Activated CD4-positive, alpha-beta T cell treated with anti-CD3 and anti-CD28 coated beads, Interleukin-2, amount 10 ng/mL, durations not matched to agents 24 days and 14 days (primary cell): ENCODE data around the gene WDR33. TPM values are rescaled to one million over a fixed set of nuclear protein-coding genes. Genes with fewer than 3 reads are reported as not detected.
"Not testable (repeated sequence)": the region's sequence is repeated elsewhere in the genome, so short reads cannot be mapped to it uniquely, and the experiment has no call there.

Experiments used
- DNase-seq: peaks from one replicate; pipeline ENCODE4 v3.0.0; 2022
- H3K27ac Mint-ChIP-seq: one replicate; pipeline ENCODE4 v1.8.0; 2022; ENCODE audit warnings: mild to moderate bottlenecking, mixed read lengths
- H3K27me3 Mint-ChIP-seq: one replicate; pipeline ENCODE4 v1.8.0; 2022; ENCODE audit warnings: mixed read lengths
- H3K36me3 Mint-ChIP-seq: one replicate; pipeline ENCODE4 v1.8.0; 2022; ENCODE audit warnings: low read depth, mild to moderate bottlenecking, mixed read lengths
- H3K4me1 Mint-ChIP-seq: one replicate; pipeline ENCODE4 v1.8.0; 2021; ENCODE audit warnings: mixed read lengths
- H3K4me3 Mint-ChIP-seq: one replicate; pipeline ENCODE4 v1.8.0; 2022; ENCODE audit warnings: mild to moderate bottlenecking, moderate library complexity, mixed read lengths
- H3K9me3 Mint-ChIP-seq: one replicate; pipeline ENCODE4 v1.8.0; 2021; ENCODE audit warnings: mixed read lengths
- intact Hi-C: fragments of 100-400 bp; cut with micrococcal nuclease; formaldehyde crosslinking; loops from one replicate; pipeline ENCODE4 v1.15.1; 2023
- total RNA-seq: library from RNA; stranded (reverse); gene quantifications from 2 replicates; pipeline ENCODE4 v1.2.3, GENCODE V29; 2022

Gene WDR33
- total RNA-seq, 1 donor from 2014 or later, result 79.5 TPM

GRCh38 chr2:127768775-127769479 is 42.0 kb downstream of the WDR33 start:
- Mint-ChIP-seq H3K9me3 (no peaks in the 10 kb centered on the region), H3K27ac (peak overlapping the region; percentile 52), H3K36me3 (peaks cover 40% of the 10 kb centered on the region), H3K4me3 (no peak overlapping the region), H3K4me1 (peaks cover 17% of the 10 kb centered on the region), H3K27me3 (no peaks in the 10 kb centered on the region)
- peak; percentile 48 for DNase-seq
- intact Hi-C loops, result no loop called here

- Mint-ChIP-seq H3K9me3 (no peaks in the 10 kb centered on the region), H3K4me3 (no peak overlapping the region), H3K27me3 (no peaks in the 10 kb centered on the region), H3K4me1 (peaks cover 13% of the 10 kb centered on the region), H3K36me3 (peaks cover 61% of the 10 kb centered on the region), H3K27ac (peak overlapping the region; percentile 32)
- no peak for DNase-seq
- intact Hi-C loops, result no loop called here
Observed at GRCh38 chr2:127763776-127764175, 47.2 kb downstream of the WDR33 start.

GRCh38 chr2:127762846-127763245 is 48.1 kb downstream of the WDR33 start:
- intact Hi-C loops, result no loop called here
- Mint-ChIP-seq H3K9me3 (no peaks in the 10 kb centered on the region), H3K4me1 (peaks cover 13% of the 10 kb centered on the region), H3K36me3 (peaks cover 64% of the 10 kb centered on the region), H3K4me3 (no peak overlapping the region), H3K27ac (no peak overlapping the region), H3K27me3 (no peaks in the 10 kb centered on the region)
- DNase-seq, result no peak

GRCh38 chr2:127762441-127762840 is 48.5 kb downstream of the WDR33 start:
- intact Hi-C loops, result no loop called here
- no peak for DNase-seq
- Mint-ChIP-seq H3K27ac (no peak overlapping the region), H3K36me3 (peaks cover 63% of the 10 kb centered on the region), H3K9me3 (no peaks in the 10 kb centered on the region), H3K4me1 (peaks cover 13% of the 10 kb centered on the region), H3K27me3 (no peaks in the 10 kb centered on the region), H3K4me3 (no peak overlapping the region)

GRCh38 chr2:127759931-127760330 is 51.0 kb downstream of the WDR33 start:
- H3K9me3 Mint-ChIP-seq, result no peaks in the 10 kb centered on the region
- intact Hi-C loops, result no loop called here
- H3K27ac Mint-ChIP-seq, result no peak overlapping the region
- peaks cover 56% of the 10 kb centered on the region for H3K36me3 Mint-ChIP-seq
- H3K4me3 Mint-ChIP-seq, result no peak overlapping the region
- DNase-seq, result no peak
- no peaks in the 10 kb centered on the region for H3K27me3 Mint-ChIP-seq
- peaks cover 13% of the 10 kb centered on the region for H3K4me1 Mint-ChIP-seq

- H3K27me3 Mint-ChIP-seq, result no peaks in the 10 kb centered on the region
- no peaks in the 10 kb centered on the region for H3K9me3 Mint-ChIP-seq
- no peak overlapping the region for H3K4me3 Mint-ChIP-seq
- peaks cover 6% of the 10 kb centered on the region for H3K4me1 Mint-ChIP-seq
- H3K27ac Mint-ChIP-seq, result no peak overlapping the region
- DNase-seq, result no peak
- H3K36me3 Mint-ChIP-seq, result peaks cover 36% of the 10 kb centered on the region
- intact Hi-C loops, result no loop called here
Observed at GRCh38 chr2:127754186-127754585, 56.8 kb downstream of the WDR33 start.

GRCh38 chr2:127753374-127753773 is 57.6 kb downstream of the WDR33 start:
- Mint-ChIP-seq H3K4me3 (no peak overlapping the region), H3K36me3 (peaks cover 34% of the 10 kb centered on the region), H3K4me1 (peaks cover 6% of the 10 kb centered on the region), H3K27me3 (no peaks in the 10 kb centered on the region), H3K9me3 (no peaks in the 10 kb centered on the region), H3K27ac (no peak overlapping the region)
- intact Hi-C loops, result no loop called here
- no peak for DNase-seq

- H3K4me3 Mint-ChIP-seq, H3K27ac Mint-ChIP-seq, intact Hi-C loops, DNase-seq, H3K4me1 Mint-ChIP-seq, H3K9me3 Mint-ChIP-seq, H3K27me3 Mint-ChIP-seq: not testable (repeated sequence)
- peaks cover 40% of the 10 kb centered on the region for H3K36me3 Mint-ChIP-seq
Observed at GRCh38 chr2:127749537-127749936, 61.4 kb downstream of the WDR33 start.

GRCh38 chr2:127747621-127748020 is 63.4 kb downstream of the WDR33 start:
- no peaks in the 10 kb centered on the region for H3K27me3 Mint-ChIP-seq
- no peaks in the 10 kb centered on the region for H3K9me3 Mint-ChIP-seq
- H3K4me3 Mint-ChIP-seq, result no peak overlapping the region
- DNase-seq, result no peak
- H3K36me3 Mint-ChIP-seq, result peaks cover 45% of the 10 kb centered on the region
- H3K27ac Mint-ChIP-seq, result no peak overlapping the region
- intact Hi-C loops, result no loop called here
- peaks cover 8% of the 10 kb centered on the region for H3K4me1 Mint-ChIP-seq

GRCh38 chr2:127743477-127744026 is 67.4 kb downstream of the WDR33 start:
- Mint-ChIP-seq H3K4me3 (no peak overlapping the region), H3K27me3 (no peaks in the 10 kb centered on the region), H3K9me3 (no peaks in the 10 kb centered on the region), H3K36me3 (peaks cover 56% of the 10 kb centered on the region), H3K27ac (no peak overlapping the region), H3K4me1 (peaks cover 19% of the 10 kb centered on the region)
- intact Hi-C loops, result no loop called here
- no peak for DNase-seq

GRCh38 chr2:127740665-127741288 is 70.2 kb downstream of the WDR33 start:
- peaks cover 58% of the 10 kb centered on the region for H3K36me3 Mint-ChIP-seq
- DNase-seq, result no peak
- no peak overlapping the region for H3K4me3 Mint-ChIP-seq
- H3K27ac Mint-ChIP-seq, result no peak overlapping the region
- peaks cover 26% of the 10 kb centered on the region for H3K4me1 Mint-ChIP-seq
- intact Hi-C loops, result no loop called here
- no peaks in the 10 kb centered on the region for H3K27me3 Mint-ChIP-seq
- H3K9me3 Mint-ChIP-seq, result no peaks in the 10 kb centered on the region

- Mint-ChIP-seq H3K9me3 (no peaks in the 10 kb centered on the region), H3K27me3 (no peaks in the 10 kb centered on the region), H3K27ac (peak overlapping the region; percentile 39), H3K36me3 (peaks cover 52% of the 10 kb centered on the region), H3K4me1 (peaks cover 26% of the 10 kb centered on the region), H3K4me3 (no peak overlapping the region)
- no peak for DNase-seq
- intact Hi-C loops, result no loop called here
Observed at GRCh38 chr2:127739800-127740199, 71.2 kb downstream of the WDR33 start.

GRCh38 chr2:127737892-127738291 is 73.1 kb downstream of the WDR33 start:
- Mint-ChIP-seq H3K9me3 (no peaks in the 10 kb centered on the region), H3K4me3 (no peak overlapping the region), H3K4me1 (peaks cover 22% of the 10 kb centered on the region), H3K27ac (no peak overlapping the region), H3K36me3 (peaks cover 44% of the 10 kb centered on the region), H3K27me3 (no peaks in the 10 kb centered on the region)
- intact Hi-C loops, result no loop called here
- no peak for DNase-seq

- peaks cover 34% of the 10 kb centered on the region for H3K36me3 Mint-ChIP-seq
- H3K4me3 Mint-ChIP-seq, result no peak overlapping the region
- peaks cover 17% of the 10 kb centered on the region for H3K4me1 Mint-ChIP-seq
- H3K27me3 Mint-ChIP-seq, result no peaks in the 10 kb centered on the region
- intact Hi-C loops, result no loop called here
- no peak for DNase-seq
- H3K27ac Mint-ChIP-seq, result peak overlapping the region; percentile 39
- H3K9me3 Mint-ChIP-seq, result no peaks in the 10 kb centered on the region
Observed at GRCh38 chr2:127735537-127736399, 75.2 kb downstream of the WDR33 start.
